GM19328 (cell line): ENCODE results near the gene SP3.

Experiments
- ATAC-seq: cut with Tn5 transposase; IDR thresholded peaks from one replicate; pipeline ENCODE4 v1.9.1; 2021; ENCODE audit warnings: mild to moderate bottlenecking, moderate library complexity; ENCODE audit not compliant: unreplicated experiment

Gene SP3

DNA sequence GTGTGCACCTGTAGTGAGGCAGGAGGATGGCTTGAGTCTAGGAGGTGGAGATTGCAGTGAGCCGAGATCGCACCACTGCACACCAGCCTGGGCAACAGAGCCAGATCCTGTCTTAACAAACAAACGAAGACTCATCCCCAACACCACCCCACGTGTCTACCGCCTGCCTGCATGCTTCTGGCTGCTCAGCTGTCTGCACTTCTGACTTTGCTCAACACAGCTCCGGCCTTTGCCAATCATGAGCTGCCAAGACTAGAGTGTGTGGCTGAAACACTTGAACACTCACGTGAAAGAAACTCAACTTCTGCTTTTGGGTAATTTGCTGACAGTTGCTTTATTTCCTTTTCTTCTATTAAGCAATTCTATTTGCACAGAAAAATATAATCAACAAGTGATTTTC is 32.1 kb upstream of the SP3 start:
- ATAC-seq = peak; percentile 84

DNA sequence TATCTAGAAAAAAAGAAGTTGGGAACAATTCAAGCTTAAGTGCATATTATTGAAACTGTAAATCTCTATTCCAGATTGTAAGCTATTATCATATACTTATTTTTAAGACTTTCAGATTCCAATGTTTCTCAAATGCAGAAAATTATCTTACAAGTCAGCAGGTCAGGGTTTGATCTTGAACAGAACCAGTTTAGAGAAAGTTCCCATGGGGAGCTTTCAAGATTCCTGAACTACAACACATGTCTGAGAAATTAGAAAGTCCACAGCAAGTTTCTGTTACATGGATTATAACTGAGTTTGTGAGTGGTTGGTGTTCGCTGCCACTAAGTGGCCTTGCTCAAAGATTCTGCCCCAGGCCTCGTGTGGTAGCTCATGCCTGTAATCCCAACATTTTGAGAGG is 31.6 kb upstream of the SP3 start:
- no peak for ATAC-seq

DNA sequence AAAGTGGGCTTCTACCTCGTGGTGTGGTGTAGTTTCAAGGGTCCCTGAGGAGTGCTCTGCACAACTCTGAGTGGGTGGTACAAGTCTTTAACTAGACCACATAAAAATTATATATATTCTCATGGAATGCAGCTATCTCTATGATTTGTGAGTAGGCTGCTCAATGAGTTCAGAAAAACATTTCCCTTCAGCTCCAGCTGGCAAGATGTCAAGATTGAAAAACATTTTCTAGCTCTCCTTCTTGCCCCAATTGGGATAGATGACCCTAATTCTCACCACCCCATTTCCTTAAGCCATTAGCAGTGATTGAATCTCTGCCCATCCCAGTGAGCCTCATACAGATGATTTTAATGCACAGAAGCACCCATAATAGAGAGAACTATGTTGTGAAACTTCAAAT is 28.3 kb upstream of the SP3 start:
- ATAC-seq = no peak

DNA sequence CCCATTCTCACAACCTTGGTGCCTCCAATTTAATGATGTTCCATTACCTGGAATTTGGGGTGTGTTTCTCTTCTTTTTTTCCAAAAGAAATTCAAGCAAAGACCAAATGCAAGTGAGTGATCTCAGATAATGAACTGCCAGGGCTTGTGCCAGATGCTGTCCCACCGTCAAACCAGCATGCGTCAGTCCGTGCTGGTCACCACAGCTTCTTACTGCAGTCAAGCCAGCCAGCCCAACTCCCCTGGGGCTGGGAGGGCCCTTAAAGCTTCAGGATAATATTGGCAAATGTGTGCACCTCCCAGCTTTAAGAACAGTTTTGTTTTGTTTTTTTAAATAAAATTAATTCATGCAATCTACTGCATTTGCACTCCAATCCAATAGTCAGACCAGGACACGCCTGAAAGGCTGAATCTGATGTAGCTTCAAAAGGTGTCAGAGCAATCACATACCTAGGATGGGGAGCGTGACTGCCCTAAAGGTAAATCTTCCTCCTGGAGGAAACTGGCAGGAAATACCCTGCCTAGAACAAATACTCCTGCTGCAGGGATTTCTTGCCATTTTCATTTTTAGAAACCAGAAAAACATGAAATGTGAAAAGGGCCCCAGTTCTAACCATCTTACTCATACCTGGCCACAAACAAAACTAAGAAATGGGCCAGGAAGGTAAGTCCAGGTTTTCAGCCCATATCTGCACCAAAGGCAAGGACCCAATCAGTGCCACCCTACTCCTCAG is 26.8 kb upstream of the SP3 start:
- no peak for ATAC-seq

DNA sequence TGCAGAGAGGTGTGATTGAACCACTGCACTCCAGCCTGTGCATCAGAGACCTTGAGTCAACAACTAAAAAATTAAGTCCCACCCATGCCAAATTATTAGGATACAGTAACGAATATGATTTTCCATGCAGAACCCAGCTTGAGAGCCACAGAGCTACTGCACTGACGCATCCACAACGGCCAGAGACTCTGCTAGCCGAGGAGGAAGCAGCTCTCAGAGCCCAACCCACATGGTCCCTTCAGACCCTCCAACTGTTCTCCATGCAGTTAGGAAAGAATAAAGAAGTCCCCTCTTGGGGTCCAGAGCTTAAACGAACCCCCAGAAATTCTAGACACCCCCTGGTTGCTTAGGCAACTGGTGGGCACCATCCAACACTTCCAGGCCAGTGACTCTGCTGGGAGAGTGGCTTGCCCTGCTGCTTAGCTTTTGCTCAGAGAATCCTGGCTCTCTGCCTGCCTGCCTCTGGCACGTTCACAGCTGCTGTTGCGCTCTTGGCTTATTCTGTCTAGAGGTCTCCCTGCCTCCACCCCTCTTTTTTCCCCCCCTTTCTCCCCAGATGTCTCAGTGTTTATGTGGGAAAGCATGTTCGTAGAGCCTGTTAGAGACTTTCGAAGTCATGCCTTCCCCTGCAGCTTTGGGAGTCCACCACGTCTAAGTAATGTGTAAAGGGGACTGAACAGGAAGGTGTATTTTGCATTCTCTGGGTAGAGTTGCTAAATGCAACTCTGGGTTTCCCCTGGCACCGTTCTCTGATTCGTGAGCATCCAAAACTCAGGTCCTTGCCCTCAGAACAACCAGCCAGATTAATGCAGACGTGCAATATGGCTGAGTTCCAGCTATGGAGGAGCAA is 26.0 kb upstream of the SP3 start:
- ATAC-seq = peak; percentile 57

DNA sequence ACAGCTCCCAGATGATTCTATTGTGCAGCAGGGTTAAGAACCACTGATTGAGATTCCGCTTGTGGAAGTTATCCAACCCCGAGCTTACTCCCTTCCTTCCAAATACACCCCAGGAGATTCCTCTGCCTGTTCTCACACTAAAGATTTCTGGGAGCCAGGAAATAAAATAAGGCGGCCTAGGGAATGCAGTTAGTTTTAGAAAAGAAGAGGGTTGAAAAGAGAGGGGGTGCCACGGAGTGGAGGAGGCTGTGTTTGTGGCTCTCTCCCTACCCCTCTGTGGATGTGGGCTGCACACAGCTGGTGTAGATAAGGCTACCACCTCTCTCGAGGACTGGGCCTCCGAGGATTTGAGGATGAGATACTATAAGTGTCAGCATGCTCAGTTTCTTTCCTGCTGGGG is 25.1 kb upstream of the SP3 start:
- ATAC-seq = no peak

DNA sequence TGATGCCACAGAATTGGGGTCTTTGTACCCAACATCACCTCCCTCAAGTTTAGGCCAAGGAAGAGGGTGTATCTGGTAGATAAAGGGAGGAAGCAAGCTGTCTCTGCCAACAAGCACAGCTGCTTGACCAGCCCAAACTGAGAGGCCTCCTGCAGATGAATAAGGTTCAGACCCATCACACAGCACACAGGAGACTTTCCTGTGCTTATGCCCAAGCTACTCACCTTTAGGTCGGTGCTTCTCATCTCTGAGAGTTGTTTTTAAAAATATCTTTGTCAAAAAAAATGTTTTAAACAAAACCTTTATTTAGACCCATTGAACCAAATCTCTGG is 24.7 kb upstream of the SP3 start:
- no peak for ATAC-seq

DNA sequence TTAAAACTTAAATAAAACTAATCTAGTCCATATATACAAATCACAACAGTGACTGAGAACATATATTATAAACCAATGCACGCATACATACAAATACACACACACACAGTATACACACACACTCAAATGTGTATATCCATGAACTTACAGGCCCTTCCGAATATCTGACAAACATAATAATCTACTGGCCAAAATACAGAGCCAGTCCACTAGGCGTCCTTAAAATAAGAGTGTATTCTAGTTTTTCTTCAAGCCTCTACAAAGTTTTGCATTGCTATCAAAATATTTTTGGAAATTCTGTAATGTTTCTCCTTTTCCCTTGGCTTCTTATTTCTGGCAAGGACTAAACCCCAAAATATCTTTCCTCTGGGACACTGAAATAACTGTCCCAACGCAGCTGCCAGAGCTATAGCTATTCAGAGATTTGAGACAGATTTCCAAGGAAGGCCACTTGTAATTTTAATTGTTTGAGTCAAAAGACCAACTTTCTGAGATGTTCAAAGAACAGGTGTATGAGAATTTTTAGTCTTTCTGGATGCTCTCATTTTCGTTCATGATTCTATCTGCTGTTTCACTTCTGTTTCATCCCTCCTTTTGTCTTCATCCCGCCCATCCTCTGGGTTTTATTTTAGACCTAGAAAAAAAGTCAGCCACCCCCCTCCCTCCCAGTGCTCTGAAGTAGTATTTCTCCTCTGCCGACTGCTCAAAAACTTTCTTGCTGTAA is 24.1 kb upstream of the SP3 start:
- no peak for ATAC-seq

DNA sequence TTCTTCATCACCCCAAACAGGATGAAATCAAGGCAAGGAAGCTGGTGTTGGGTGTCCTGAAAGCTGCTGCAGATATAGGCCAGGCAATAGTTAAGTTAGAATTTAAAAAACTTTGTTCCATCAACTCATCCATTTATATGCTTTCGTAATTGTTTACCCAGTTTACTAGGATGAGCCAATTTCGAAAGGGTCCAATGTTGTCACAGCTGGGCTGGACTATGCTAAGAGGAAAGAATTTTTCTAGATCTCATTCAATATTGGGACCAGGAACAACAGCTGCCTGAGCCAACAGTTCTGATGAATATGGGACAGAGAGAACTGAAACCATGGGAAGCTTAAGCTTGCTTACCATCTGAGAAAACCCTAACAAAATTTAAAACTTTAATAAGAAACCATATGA is 21.6 kb upstream of the SP3 start:
- ATAC-seq = no peak

DNA sequence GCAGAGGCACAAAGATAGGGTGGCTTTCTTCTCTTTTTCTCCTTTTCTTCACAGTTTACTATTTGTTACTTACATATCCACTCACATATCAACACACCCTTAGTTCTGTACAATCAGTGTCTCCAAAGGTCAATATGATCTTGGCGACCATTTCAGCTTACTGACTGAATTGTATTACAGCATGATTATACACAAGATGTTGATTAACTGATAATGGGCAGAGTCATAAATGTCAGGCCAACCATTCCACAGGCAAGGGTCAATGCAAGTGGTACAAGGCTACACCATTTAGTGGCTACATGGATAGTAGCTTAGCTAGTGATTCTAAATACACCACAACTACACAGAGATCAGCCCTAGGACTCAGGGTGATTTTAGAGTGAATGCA is 20.4 kb upstream of the SP3 start:
- no peak for ATAC-seq

DNA sequence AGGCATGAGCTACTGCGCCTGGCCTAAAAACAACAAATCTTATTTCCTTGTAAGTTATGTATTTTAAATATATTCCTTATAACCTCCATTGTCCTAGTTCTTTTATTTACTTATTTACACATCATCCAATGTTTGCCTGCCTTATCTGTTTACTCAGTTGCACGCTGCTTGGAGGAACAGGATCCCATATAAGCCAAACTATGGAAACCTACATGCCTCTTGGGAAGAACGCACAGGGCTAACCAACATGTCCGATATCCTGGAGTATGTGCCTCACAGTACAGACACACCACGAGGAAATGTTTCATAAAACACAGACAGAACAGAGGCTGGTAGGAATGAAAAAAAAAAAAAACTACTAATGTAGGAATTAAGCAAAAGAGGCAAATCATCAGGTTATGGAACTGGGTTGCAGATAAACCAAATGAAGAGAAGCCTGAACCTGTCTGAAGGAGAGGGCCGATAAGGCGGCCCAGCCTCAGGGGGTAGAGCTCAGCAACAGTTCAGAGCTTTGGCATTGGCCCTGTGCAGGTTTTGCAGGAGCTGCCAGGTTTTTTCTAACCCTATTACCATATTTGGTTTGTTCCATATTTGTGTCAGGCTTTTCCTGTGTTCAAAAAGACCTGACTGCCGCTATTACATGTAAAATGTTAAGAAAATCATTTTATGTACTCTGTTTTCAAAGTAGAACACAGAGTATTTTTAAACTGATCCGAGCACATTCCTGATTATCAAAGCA is 19.9 kb upstream of the SP3 start:
- no peak for ATAC-seq

DNA sequence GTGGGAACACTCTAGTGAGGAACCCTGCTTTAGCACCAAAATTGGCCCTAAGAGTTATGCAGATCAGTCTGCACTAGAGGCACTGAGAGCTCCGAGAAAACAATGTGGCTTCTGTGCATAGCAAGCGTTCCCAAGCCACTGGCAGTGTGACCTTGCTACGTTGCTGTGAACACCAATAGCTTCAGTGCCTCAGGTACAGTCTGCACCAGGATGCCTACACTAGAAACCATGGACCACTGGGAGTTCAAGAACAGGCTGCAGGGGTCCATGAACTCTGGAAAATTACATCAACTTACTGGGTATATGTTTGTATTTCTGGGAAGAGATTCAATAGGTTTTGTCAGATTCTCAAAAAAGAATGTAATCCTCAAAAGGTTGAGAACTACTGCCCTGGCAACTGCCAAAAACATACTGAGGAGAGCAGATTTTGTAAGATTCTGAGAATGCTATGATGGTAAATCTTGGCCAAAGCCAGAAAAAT is 18.3 kb upstream of the SP3 start:
- ATAC-seq = no peak

DNA sequence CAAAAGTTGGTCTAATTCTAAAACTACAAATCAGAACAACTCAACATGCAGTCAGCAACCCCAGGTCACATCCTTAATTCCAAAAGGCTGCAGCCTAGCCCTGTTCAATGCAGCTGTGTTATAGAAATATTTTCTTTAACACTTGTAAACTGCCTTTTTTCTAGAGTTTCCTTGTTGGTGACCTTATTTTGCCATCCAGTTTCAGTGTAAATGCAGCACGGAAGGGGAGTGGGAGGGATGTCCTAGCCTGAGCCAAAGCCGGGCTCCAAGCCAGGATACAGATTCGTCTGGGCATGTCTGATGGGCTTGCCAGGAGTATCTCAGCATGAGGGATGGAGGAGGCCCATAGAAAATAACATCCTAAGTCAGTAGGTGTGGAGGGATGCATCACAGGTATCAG is 17.7 kb upstream of the SP3 start:
- ATAC-seq = no peak

DNA sequence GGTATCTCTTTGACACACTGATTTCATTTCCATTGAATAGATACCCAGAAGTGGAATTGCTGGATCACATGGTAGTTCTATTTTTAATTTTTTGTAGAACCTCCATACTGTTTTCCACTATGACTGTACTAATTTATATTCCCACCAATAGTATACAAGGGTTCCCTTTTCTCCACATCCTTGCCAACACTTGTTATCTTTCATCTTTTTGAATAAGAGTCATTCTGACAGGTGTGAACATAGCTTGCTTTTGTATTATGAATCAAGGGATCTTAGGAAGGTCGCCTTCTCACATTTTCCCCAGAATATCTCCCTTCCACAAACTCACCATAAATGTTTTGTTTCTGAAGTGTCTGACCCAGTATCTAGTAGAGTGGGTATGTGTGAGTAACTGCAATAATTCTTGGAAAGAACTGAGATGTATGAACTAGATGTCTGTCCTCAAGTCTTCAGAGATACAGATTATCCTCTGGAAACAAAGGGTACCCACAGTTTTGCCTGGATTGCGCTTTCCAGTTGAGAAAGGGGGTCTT is 17.1 kb upstream of the SP3 start:
- no peak for ATAC-seq

DNA sequence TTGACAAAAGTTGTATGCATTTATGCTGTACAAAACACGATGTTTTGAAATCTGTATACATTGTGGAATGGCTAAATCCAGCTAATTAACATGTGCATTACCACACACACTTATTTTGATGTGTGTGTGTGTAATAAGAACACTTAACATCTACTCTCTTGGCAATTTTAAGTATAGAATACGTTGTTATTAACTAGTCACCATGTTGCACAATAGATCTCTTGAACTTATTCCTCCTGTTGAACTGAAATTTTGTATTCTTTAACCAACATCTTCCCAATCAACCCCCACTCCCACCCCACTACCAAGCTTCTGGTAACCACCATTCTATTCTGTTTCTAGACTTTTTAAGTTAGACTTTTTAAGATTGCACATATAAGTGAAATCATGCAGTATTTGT is 16.3 kb upstream of the SP3 start:
- ATAC-seq = no peak

DNA sequence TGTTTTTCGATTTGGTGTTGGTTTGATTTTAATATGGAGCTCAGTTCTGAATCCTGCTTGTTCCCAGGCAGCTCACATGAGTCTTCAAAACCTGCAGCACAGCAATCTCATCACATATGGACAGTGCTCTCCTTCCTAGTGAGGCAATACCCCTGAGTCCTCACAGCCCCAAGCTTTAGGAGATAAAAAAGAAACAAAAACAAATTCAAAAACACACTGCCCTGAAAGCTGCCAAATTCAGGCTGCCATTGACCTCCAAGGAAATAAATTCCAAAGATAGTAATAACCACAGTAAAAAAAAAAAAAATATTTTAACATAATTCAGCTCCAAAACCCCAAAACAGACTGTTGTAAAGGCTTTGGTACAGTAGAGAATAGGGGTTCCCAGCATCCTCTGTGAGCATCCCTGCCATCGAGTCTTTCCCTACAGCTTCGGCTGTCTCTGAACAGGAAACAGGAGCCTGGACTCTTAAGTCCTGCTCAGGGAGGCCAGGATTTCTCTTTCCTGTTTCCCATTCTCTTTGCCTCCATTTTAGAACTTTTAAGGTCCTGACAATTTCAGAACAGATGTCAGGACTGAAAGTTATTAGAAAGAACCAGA is 14.7 kb upstream of the SP3 start:
- no peak for ATAC-seq

DNA sequence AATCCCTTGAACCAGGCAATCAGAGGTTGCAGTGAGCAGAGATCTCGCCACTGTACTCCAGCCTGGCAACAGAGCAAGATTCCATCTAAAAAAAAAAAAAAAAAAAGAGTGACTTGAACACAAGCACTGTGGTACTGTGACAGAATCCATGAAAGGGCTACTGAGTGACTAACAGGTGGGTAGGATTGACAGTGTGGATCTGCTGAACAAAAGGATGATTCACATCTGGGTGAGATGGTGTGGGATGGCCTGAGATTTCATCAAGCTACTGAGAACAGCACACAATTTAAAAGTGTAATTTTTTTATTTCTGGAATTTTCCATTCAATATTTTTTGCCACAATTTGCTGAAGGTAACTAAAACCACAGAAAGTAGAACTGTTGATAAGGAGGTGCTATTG is 13.3 kb upstream of the SP3 start:
- ATAC-seq = no peak

DNA sequence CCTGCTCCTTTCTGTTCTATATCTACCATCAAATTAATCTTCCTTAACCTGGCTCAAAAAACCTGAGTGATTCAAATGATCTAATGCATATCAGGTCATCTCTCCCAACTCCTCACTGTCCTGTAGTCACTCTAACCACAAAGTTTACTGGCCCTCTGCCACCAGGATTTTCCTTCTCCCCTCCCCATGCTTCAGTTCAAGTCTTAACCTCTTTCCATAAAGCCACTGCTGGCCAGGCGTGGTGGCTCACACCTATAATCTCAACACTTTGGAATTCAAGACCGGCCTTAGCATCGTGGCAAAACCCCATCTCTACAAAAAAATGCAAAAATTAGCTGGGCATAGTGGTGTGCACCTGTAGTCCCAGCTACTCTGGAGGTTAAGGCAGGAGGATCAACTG is 7.5 kb upstream of the SP3 start:
- ATAC-seq = no peak

DNA sequence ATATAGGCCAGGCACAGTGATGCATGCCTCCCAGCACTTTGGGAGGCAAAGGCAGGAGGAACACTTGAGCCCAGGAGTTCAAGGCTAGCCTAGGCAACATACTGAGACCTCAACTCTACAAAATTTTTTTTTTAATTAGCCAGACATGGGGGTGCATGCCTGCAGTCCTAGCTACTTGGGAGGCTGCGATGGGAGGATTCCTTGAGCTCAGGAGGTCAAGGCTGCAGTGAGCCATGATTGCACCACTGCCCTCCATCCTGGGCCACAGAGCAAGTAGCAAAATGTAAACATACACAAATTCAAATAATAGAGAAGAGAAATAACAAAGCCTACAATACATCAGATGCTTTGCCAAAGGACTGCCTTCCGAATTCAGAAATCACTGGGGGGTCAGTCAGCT is 7.0 kb upstream of the SP3 start:
- no peak for ATAC-seq

DNA sequence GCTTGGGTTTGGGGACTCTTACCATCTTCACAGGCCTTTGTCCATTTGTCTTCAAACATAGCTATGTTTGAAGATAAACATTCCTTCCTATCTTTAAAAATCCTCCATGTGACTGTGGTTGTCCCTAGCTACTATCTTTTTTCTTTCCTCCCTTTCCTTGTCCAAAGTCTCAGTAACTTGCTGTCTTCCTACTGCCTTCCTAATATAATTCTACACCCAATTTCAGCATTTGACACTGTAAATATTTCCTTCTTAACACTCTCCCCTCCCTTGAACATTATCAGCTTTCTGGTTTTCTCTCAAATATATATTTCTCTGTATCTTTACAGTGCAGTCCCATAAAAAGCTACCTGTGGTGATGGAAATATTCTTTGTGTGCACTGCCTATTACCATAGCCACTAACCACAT is 5.3 kb upstream of the SP3 start:
- ATAC-seq = no peak

DNA sequence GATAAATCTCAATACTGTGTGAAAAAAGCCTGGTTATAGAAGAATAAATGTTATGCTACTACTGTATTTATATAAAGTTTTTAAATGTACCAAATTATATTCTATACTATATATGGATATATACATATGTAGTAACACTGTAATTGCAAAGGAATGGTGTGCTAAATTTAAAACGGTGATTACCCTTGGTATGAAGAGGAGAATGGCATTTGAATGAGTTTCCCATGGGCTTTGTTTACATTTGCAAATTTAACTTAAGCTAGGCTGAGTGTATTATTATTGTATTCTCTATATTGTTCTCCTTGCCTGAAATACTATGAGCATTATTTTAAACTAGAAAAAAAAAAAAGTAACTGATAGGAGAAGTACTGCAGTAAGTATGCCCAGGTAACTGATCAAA is 4.7 kb upstream of the SP3 start:
- no peak for ATAC-seq
